A673 (cell line): ENCODE data around the gene RNASE8. TPM values are rescaled to one million over a fixed set of nuclear protein-coding genes. Genes with fewer than 3 reads are reported as not detected.

Experiments used
- BruUV-seq: library from RNA; stranded (reverse); fragments of 400-500 nt; replicated peaks from 2 replicates; lab custom pipeline; 2021; lab: Mats Ljungman, UMichigan
- CTCF ChIA-PET: fragments of 300-600 bp; sonication (Branson Sonifier 250); formaldehyde crosslinking; loops from one replicate; lab custom pipeline; 2022; ENCODE audit warnings: antibody characterized with exemption; lab: Charles Lee
- POLR2A ChIA-PET: fragments of 300-600 bp; sonication (Branson Sonifier 250); formaldehyde crosslinking; loops from one replicate; lab custom pipeline; 2022; ENCODE audit warnings: antibody characterized with exemption; ENCODE audit not compliant: low non-redundant PET; lab: Charles Lee
- DNase-seq: peaks from one replicate; pipeline ENCODE4 v3.0.0-alpha.2; 2015; ENCODE audit warnings: low spot score
- H3K27ac ChIP-seq: fragments of 200-600 bp; sonication (generic); 2 replicates; pipeline ENCODE4 v1.5.1; 2016; ENCODE audit warnings: mixed run types, low read depth, mild to moderate bottlenecking, mixed read lengths, antibody characterized with exemption, low read length; ENCODE audit not compliant: poor library complexity, severe bottlenecking
- H3K27me3 ChIP-seq: fragments of 200-600 bp; sonication (generic); replicated peaks from 2 replicates; pipeline ENCODE4 v1.6.1; 2017; ENCODE audit warnings: mixed run types, low read depth, mild to moderate bottlenecking, mixed read lengths, antibody characterized with exemption, low read length; ENCODE audit not compliant: insufficient read depth, poor library complexity
- H3K36me3 ChIP-seq: fragments of 200-600 bp; sonication (generic); 2 replicates; pipeline ENCODE4 v1.6.1; 2016; ENCODE audit warnings: mixed run types, mild to moderate bottlenecking, mixed read lengths, antibody characterized with exemption, low read length; ENCODE audit not compliant: insufficient read depth, poor library complexity, severe bottlenecking
- H3K4me1 ChIP-seq: fragments of 200-600 bp; sonication (generic); 2 replicates; pipeline ENCODE4 v1.6.1; 2017; ENCODE audit warnings: mixed run types, mild to moderate bottlenecking, mixed read lengths, antibody characterized with exemption, low read length; ENCODE audit not compliant: insufficient read depth, poor library complexity, severe bottlenecking
- H3K4me3 ChIP-seq: fragments of 200-600 bp; sonication (generic); 2 replicates; pipeline ENCODE4 v1.5.1; 2016; ENCODE audit warnings: low read depth, mixed run types, mild to moderate bottlenecking, mixed read lengths, low read length; ENCODE audit not compliant: poor library complexity, severe bottlenecking
- H3K9me3 ChIP-seq: fragments of 200-600 bp; sonication (generic); 2 replicates; pipeline ENCODE4 v1.6.1; 2016; ENCODE audit warnings: mixed run types, low read depth, mild to moderate bottlenecking, mixed read lengths, antibody characterized with exemption, low read length; ENCODE audit not compliant: poor library complexity, severe bottlenecking
- EZH2 ChIP-seq: fragments of 200-600 bp; sonication (generic); IDR thresholded peaks from 2 replicates; pipeline ENCODE4 v1.6.1; 2017; ENCODE audit warnings: borderline replicate concordance, low read depth, mild to moderate bottlenecking, mixed read lengths, antibody characterized with exemption, low read length; ENCODE audit not compliant: poor library complexity, severe bottlenecking
- intact Hi-C: fragments of 100-400 bp; cut with micrococcal nuclease; formaldehyde crosslinking; loops from one replicate; pipeline ENCODE4 v1.10.0; 2022; ENCODE audit not compliant: unreplicated experiment
- total RNA-seq: library from RNA; stranded (reverse); gene quantifications from 2 replicates; pipeline ENCODE4 v1.2.3, GENCODE V29; 2021
- TF ChIP-seq, protein P1 (sequence below): fragments of 300-800, 200-600 bp; sonication (generic); conservative IDR thresholded peaks from 2 replicates; pipeline ENCODE4 v1.5.1; 2017; ENCODE audit warnings: low read depth, mild to moderate bottlenecking, antibody characterized with exemption, low read length, moderate library complexity, mixed read lengths

The RNASE8 gene
- total RNA-seq, 1 experiment from 2014 or later = not detected

DNA sequence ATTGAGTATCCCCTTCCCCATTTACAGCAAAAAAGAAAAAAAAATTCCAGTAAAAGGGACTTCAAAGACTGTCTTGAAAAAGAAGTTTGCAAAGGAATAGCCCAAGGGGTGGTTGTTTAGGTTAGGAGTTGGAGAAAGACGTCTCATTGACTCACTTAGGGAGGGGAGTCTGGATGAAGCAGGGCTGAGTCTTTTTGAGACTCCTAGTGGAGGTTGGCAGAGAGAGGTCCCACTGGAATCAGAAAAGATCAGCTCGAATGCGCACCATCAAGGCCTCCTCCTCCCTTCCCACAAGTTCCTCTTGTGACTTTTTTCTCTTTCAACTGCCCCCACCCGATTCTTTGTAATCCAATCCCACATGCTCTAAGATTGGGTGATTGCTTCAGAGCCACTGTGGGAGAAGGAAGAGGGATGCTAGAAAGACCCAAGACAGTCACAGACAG lies 14.4 kb downstream of the RNASE8 start:
- Histone ChIP-seq H3K9me3 (no peaks in the 10 kb centered on the region), H3K27ac (peak overlapping the region; percentile 90), H3K4me3 (peak overlapping the region; percentile 98), H3K36me3 (peaks cover 40% of the 10 kb centered on the region), H3K27me3 (no peaks in the 10 kb centered on the region), H3K4me1 (peaks cover 27% of the 10 kb centered on the region)
- peak; percentile 74 for DNase-seq
- ChIA-PET POLR2A (interaction anchor here (0.5 to 1.6 kb wide), 5 partner anchors 18 to 312 kb away, joined by 5 to 15 read pairs (median 8); no protein-coding TSS in a partner anchor), CTCF (interaction anchor here (0.8 to 2.5 kb wide), 8 partner anchors 16 to 57 kb away, joined by 3 to 29 read pairs (median 15); no protein-coding TSS in a partner anchor)
- no peak for TF ChIP-seq EZH2
- TF ChIP-seq, protein P1, sequence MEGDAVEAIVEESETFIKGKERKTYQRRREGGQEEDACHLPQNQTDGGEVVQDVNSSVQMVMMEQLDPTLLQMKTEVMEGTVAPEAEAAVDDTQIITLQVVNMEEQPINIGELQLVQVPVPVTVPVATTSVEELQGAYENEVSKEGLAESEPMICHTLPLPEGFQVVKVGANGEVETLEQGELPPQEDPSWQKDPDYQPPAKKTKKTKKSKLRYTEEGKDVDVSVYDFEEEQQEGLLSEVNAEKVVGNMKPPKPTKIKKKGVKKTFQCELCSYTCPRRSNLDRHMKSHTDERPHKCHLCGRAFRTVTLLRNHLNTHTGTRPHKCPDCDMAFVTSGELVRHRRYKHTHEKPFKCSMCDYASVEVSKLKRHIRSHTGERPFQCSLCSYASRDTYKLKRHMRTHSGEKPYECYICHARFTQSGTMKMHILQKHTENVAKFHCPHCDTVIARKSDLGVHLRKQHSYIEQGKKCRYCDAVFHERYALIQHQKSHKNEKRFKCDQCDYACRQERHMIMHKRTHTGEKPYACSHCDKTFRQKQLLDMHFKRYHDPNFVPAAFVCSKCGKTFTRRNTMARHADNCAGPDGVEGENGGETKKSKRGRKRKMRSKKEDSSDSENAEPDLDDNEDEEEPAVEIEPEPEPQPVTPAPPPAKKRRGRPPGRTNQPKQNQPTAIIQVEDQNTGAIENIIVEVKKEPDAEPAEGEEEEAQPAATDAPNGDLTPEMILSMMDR = no peak
- intact Hi-C loops = no loop called here
- TSS peak; percentile 59 for BruUV-seq

DNA sequence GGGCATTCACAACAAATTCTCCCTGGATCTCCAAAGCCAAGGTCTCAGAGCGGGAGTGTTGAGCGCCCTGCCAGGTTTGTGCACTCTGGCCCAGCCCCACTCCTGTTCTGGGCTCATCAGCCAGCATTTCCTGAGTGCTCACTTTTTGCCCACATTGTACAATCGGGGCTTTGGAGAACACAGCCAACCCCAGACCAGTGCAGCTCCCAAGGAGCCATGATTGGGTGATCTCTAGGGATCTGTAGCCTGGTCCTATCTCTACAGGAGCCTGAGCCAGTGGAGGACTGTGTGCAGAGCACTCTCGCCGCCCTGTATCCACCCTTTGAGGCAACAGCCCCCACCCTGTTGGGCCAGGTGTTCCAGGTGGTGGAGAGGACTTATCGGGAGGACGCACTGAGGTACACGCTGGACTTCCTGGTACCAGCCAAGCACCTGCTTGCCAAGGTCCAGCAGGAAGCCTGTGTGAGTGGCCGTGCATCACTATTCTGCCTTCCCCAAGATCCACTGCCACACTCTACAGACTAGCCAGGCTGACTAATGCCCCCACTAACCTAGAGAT lies 15.2 kb downstream of the RNASE8 start:
- intact Hi-C loops = no loop called here
- ChIA-PET POLR2A (interaction anchor here (1.6 kb wide), 1 partner anchor 21 kb away, joined by 15 read pairs; no protein-coding TSS in a partner anchor), CTCF (interaction anchor here (1.3 to 2.5 kb wide), 3 partner anchors 20 to 58 kb away, joined by 17 to 29 read pairs (median 23); no protein-coding TSS in a partner anchor)
- no TSS peak for BruUV-seq
- H3K36me3 ChIP-seq = peaks cover 48% of the 10 kb centered on the region
- no peak for DNase-seq
- peaks cover 27% of the 10 kb centered on the region for H3K4me1 ChIP-seq
- H3K9me3 ChIP-seq = no peaks in the 10 kb centered on the region
- H3K27me3 ChIP-seq = no peaks in the 10 kb centered on the region
- no peak overlapping the region for H3K4me3 ChIP-seq
- no peak for TF ChIP-seq EZH2
- TF ChIP-seq, protein P1 = no peak
- H3K27ac ChIP-seq = peak overlapping the region; percentile 90

DNA sequence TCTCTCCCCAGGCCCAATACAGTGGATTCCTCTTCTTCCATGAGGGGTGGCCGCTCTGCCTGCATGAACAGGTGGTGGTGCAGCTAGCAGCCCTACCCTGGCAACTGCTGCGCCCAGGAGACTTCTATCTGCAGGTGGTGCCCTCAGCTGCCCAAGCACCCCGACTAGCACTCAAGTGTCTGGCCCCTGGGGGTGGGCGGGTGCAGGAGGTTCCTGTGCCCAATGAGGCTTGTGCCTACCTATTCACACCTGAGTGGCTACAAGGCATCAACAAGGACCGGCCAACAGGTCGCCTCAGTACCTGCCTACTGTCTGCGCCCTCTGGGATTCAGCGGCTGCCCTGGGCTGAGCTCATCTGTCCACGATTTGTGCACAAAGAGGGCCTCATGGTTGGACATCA lies 16.3 kb downstream of the RNASE8 start:
- no peak for TF ChIP-seq EZH2
- TF ChIP-seq, protein P1 = no peak
- intact Hi-C loops = no loop called here
- Histone ChIP-seq H3K27me3 (no peaks in the 10 kb centered on the region), H3K4me1 (peaks cover 22% of the 10 kb centered on the region), H3K9me3 (no peaks in the 10 kb centered on the region), H3K4me3 (no peak overlapping the region), H3K27ac (no peak overlapping the region), H3K36me3 (peaks cover 57% of the 10 kb centered on the region)
- no peak for DNase-seq
- ChIA-PET CTCF (no interaction called here), POLR2A (no interaction called here)
- BruUV-seq = no TSS peak
